GM19238 (cell line): Measurements from ENCODE around the gene GANC.

Experiments
- DNase-seq: peaks from one replicate; pipeline ENCODE4 v3.0.0; 2011; ENCODE audit warnings: low spot score; ENCODE audit not compliant: insufficient read length

The GANC gene

DNA sequence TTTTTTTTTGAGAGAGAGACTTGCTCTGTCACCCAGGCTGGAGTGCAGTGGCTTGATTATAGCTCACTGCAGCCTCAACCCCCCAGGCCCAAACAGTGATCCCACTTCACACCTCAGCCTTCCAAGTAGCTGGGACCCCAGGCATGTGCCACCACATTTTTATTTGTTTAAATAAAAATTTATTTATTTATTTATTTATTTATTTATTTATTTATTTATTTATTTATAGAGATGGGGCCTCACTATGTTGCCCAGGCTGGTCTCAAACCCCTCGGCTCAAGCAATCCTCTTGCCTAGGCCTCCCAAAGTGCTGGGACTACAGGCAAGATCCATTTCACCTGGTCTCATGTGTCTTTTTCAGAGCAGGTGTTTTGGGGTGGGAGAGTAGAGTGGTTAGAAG lies 101.8 kb downstream of the GANC start:
- no peak for DNase-seq

DNA sequence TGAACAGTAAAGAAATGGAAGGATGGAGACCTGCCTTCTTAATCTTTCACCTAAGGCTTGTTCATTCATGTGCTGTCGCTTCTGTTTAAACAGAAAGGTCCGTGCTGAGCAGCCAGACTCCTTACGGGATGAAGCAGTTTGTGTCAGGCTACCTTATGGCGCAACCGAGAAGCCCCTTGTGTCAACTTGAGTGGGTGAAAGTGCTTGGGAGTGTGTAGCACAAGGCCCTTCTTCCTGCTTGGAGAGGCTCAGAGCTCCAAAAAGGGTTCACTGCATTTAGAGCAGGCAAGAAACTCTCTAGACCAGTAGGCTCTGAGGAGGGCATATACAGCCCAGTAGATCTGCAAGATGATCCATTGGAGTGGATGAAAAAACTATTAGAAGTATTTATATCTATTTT lies 102.3 kb downstream of the GANC start:
- no peak for DNase-seq

- no peak for DNase-seq
Observed at GRCh38 chr15:42375941-42376340, 102.9 kb downstream of the GANC start.

- no peak for DNase-seq
Observed at GRCh38 chr15:42378011-42378410, 105.0 kb downstream of the GANC start.

DNA sequence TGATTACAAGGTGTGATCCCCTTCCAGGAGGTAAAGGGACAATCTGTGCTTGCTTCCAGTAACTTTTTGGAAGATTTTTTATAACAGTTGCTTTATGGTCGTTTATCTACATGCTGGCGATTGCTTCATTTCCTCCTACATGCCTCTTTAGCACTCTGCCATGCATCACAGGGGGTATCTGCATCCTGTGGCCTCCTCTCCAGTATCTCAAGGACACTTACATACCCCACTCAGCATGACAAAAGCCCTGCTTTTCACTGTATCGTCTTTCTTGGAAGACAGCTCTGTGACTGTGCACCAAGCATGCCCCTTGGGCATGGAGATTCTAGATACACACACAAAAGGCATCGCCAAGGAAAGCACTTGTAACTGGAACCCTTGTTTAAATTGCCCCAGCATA lies 111.6 kb downstream of the GANC start:
- DNase-seq = no peak

DNA sequence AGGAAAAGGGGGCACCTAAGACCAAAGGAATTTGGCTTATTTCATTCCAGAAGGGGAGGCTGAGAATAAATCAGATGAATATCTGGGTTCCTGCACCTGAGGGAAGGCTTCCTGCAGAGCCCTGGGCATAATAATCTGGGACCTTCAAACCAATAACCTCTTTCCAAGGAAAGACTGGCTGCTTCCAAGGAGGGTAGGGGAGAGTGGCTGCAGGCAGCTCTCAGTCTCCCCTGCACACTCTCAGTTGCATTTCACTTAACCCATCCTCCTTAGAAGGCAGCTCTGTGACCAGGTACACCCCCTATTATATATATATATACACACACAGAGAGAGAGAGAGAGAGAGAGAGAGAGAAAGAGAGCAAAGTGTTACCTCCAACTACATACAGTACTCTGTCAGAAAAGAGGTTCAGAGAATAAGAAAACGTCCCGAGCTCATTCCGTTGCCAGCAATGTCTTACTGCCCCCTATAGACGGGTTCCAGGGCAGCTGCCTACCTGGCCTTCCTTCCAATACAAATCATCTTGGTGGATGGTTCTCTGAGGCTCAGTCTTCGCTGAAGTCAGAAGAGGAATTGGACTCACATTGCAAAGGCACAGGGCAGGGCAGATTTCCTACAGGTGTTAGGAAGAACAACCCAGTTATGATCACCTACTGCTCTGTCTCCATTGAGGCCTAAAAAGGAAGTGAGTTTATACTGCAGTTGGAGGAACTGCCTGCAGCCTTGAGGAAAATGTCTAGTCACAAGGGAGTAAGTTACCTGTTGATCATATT lies 112.4 kb downstream of the GANC start:
- DNase-seq = peak; percentile 20

GRCh38 chr15:42385980-42386700 lies 113.1 kb downstream of the GANC start:
- no peak for DNase-seq

DNA sequence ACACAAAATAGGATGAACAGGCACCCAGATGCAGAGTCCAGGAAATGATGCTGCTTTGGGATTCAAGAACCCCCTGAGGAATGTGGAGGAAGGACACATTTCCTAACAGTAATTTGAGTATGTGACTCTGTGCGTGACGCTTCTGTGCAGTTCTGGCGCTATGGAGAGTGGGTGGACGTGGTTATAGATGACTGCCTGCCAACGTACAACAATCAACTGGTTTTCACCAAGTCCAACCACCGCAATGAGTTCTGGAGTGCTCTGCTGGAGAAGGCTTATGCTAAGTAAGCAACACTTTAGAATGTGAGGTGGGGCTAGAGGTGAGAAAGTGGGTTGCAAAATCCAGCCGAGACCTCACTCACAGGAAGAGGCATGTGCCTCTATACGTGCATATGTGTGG lies 114.6 kb downstream of the GANC start:
- no peak for DNase-seq

DNA sequence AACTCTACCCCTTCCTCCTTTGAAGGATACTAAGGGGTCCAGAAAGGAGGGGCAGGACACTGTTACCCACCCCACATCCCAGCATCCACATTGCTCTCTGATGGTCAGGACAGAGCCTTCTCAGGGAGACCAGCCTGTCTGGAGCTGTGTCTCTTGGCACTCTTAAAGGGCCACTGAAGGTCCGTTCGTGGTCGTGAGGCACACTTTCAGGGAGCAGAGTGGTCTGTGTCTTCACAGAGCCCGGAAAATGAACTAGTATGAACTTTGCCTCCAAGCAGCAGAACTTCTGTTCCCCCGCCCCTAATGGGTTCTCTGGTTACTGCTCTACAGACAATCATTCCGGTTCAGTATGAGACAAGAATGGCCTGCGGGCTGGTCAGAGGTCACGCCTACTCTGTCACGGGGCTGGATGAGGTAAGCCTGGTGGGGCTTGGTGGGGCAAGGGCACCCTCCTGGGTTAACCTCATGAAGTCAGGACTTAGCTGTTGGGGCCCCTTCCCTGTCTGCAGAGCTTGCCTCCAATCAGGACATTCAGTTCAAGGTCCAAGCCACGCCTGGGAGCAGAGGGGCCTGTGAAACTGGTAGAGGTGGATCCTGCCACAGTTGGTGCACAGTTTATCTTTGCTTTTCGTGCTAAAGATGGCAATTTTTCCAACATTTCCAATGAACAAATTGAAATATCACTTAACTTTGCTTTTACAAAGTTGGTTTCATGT lies 119.5 kb downstream of the GANC start:
- DNase-seq = no peak

DNA sequence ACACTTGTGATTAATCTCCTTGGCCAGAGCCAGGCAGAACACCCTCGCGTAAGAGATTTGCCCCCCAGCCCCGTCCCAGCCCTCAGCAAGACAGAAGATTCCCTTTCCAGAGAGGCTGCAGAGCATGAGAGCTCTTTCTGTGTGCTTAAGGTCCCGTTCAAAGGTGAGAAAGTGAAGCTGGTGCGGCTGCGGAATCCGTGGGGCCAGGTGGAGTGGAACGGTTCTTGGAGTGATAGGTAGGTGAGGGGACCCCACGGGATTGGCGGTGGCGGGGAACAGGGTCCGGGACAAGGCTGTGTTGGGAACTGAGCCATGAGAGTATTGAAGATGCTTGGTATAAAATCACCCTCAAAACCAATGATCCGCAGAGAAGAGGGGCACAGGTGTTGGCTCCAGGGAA lies 121.1 kb downstream of the GANC start:
- no peak for DNase-seq

GRCh38 chr15:42395838-42396237 lies 122.8 kb downstream of the GANC start:
- DNase-seq = no peak

- DNase-seq = no peak
Observed at GRCh38 chr15:42401544-42402454, 128.8 kb downstream of the GANC start.

DNA sequence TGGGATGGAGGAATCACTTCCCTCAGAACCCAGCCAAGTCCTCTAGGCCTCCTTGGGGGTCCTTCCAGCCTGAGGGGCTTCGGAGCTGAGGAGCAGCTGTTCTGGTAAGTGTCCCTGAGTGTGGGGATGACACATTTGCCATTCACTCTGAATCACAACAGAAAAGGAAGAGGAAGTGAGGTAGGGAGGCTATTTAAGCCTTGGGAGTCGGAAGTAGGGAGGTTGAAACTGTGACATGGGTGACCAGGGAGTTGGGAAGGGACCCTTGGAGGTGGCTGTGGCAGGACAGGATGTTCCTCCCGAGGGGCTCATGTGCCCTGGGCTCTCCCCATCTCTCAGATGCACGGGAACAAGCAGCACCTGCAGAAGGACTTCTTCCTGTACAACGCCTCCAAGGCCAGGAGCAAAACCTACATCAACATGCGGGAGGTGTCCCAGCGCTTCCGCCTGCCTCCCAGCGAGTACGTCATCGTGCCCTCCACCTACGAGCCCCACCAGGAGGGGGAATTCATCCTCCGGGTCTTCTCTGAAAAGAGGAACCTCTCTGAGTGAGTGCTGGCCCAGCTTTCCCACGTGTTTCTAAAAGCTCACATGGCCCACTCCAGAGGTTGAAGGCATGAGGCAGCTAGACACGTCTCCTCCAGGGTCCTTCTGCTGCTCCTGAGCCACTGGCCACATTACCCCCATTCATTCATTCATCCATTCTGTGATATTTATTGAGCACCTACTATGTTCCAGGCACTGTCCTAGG lies 129.6 kb downstream of the GANC start:
- DNase-seq = no peak

DNA sequence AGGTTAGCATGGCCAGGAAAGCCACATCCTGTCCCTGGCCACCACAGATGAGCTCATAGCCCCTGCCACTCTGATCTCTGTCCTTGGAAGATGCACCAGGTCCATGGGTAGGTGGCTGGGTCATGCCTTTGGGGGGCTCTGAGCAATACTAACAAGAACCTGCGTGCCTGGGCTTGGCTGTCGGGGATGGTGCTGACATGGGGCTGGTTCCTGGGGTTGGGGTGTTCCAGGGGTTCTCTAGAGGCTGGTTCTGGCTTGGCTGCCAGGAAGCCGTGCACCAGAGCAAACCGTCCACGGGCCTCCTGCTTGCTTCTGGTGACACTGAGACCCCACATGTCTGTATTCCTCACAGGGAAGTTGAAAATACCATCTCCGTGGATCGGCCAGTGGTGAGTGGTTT lies 130.4 kb downstream of the GANC start:
- DNase-seq = no peak

DNA sequence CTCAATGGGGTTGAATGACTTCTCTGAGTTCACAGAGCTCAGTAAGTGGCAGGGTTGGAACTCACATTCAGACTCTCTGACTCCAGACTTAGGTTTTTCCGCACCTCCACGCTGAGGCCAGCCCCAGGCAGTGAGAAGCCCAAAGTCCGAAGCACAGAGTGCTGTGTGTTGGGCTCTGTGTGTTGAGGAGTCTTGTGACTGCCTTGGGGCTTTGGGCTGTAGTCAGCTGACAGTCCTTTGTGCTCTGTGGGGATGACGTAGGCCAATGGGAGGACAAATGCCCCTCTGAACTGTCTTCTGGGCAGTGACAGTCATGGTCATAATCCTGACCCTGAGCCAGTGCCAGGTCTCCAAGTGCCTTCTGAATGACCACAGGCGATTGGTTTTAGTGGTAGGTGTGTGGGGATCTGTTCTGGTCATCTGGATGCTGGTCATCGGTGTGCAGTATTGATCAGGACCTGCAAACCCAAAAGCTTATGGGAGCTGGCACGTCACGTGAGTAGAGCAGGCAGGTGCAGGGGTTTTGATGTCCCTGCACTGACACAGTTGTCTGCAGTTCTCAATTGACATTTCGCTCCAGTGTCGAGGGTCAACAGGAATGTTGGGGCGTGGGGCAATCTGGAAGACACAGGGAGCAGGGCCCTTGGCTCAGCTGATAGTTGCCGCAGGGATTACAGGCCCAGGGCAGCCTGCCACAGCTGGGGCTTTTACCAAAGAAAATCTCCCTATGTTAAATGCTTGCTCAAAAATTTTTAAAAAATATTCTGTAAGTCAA lies 131.6 kb downstream of the GANC start:
- no peak for DNase-seq

DNA sequence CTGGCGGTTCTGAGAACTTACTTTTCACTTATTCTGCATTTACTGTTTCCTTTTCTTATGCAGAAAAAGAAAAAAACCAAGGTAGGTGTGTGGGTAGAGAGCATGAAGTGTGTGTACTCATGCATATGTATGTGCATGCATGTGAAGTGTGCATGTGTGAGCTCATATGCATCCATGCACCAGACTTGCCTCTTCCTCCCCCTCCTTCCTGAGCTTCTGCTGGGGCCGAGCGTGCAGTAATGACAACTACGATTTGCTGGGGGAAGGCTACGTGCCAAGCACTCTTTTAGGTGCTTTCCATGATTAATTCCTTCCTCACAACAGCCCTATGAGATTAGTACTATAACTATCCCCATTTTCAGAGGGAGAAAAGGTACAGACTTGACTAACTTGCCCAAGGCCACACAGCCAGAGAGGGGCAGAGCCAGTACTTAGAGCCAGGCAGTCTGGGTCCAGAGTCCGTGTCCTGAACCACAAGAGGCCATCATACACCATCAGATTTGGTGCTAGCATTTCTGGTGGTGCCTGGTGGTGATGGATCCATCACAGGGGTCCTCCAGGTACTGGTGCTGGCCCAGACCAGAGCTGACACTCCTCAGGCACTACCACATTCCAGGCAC lies 133.0 kb downstream of the GANC start:
- no peak for DNase-seq
